IMR-90 (cell line): Measurements from ENCODE around the gene DPP6. TPM values are rescaled to one million over a fixed set of nuclear protein-coding genes. Genes with fewer than 3 reads are reported as not detected.

Experiments used
- ATAC-seq: fragments of 200-7000 bp; cut with Tn5 transposase; 2 replicates; pipeline ENCODE4 v1.9.1; 2020; ENCODE audit warnings: low read depth, mild to moderate bottlenecking, moderate library complexity
- BruUV-seq: library from RNA; stranded (reverse); fragments of 400-500 nt; replicated peaks from 2 replicates; lab custom pipeline; 2021; lab: Mats Ljungman, UMichigan
- CTCF ChIA-PET: fragments of 300-600 bp; formaldehyde crosslinking; extraction: SDS; loops from one replicate; lab custom pipeline; 2021; ENCODE audit warnings: antibody characterized with exemption; lab: Yijun Ruan, JAX
- POLR2A ChIA-PET: fragments of 300-600 bp; sonication (Branson Sonifier 250); formaldehyde crosslinking; loops from one replicate; lab custom pipeline; 2022; ENCODE audit warnings: antibody characterized with exemption; ENCODE audit not compliant: unreplicated experiment; lab: Charles Lee
- DNase-seq: peaks from one replicate; pipeline ENCODE4 v3.0.0; 2013
- H2AFZ ChIP-seq: replicated peaks from 2 replicates; pipeline ENCODE3; 2013; ENCODE audit warnings: low read length, mild to moderate bottlenecking; ENCODE audit not compliant: poor library complexity
- H2AK5ac ChIP-seq: 2 replicates; pipeline ENCODE4 v1.6.1; 2013; ENCODE audit warnings: low read depth, low read length, inconsistent platforms
- H2AK9ac ChIP-seq: replicated peaks from 2 replicates; pipeline ENCODE3; 2013; ENCODE audit warnings: mild to moderate bottlenecking, low read depth, low read length, moderate library complexity; ENCODE audit not compliant: poor library complexity
- H2BK120ac ChIP-seq: 2 replicates; pipeline ENCODE4 v1.6.1; 2013; ENCODE audit warnings: low read depth, low read length, inconsistent platforms
- H2BK15ac ChIP-seq: 3 replicates; pipeline ENCODE4 v1.6.1; 2013; ENCODE audit warnings: low read depth, low read length, inconsistent platforms
- H2BK20ac ChIP-seq: 2 replicates; pipeline ENCODE4 v1.6.1; 2013; ENCODE audit warnings: low read depth, mild to moderate bottlenecking, inconsistent platforms, low read length, moderate library complexity
- H2BK5ac ChIP-seq: 2 replicates; pipeline ENCODE4 v1.6.1; 2013; ENCODE audit warnings: mild to moderate bottlenecking, low read depth, low read length, inconsistent platforms; ENCODE audit not compliant: poor library complexity, severe bottlenecking
- H3K14ac ChIP-seq: replicated peaks from 2 replicates; pipeline ENCODE4 v1.6.1; 2013; ENCODE audit warnings: low read depth, low read length, inconsistent platforms
- H3K18ac ChIP-seq: 2 replicates; pipeline ENCODE4 v1.6.1; 2013; ENCODE audit warnings: low read depth, low read length, control low read depth
- H3K23ac ChIP-seq: 2 replicates; pipeline ENCODE4 v1.6.1; 2013; ENCODE audit warnings: low read depth, low read length, inconsistent platforms
- H3K27ac ChIP-seq: 2 replicates; pipeline ENCODE4 v1.5.1; 2013; ENCODE audit warnings: mild to moderate bottlenecking, control low read depth, low read length; ENCODE audit not compliant: insufficient read depth
- H3K27me3 ChIP-seq: 2 replicates; pipeline ENCODE4 v1.6.1; 2013; ENCODE audit warnings: low read length; ENCODE audit not compliant: control insufficient read depth, insufficient read depth
- H3K36me3 ChIP-seq: 2 replicates; pipeline ENCODE4 v1.6.1; 2013; ENCODE audit warnings: low read length, mixed read lengths; ENCODE audit not compliant: control insufficient read depth, insufficient read depth
- H3K4ac ChIP-seq: 2 replicates; pipeline ENCODE4 v1.6.1; 2013; ENCODE audit warnings: low read depth, low read length, inconsistent platforms
- H3K4me1 ChIP-seq: 2 replicates; pipeline ENCODE4 v1.6.1; 2013; ENCODE audit warnings: low read length, mixed read lengths; ENCODE audit not compliant: control insufficient read depth, insufficient read depth
- H3K4me2 ChIP-seq: 2 replicates; pipeline ENCODE4 v1.6.1; 2013; ENCODE audit warnings: low read depth, mild to moderate bottlenecking, control low read depth, low read length, moderate library complexity
- H3K4me3 ChIP-seq: 2 replicates; pipeline ENCODE4 v1.5.1; 2013; ENCODE audit warnings: low read depth, mild to moderate bottlenecking, control low read depth, low read length, moderate library complexity; ENCODE audit not compliant: insufficient read depth
- H3K56ac ChIP-seq: 2 replicates; pipeline ENCODE4 v1.6.1; 2013; ENCODE audit warnings: low read length, inconsistent platforms; ENCODE audit not compliant: insufficient read depth; ENCODE audit errors: extremely low read depth
- H3K79me1 ChIP-seq, 2 experiments: 2 replicates each; pipeline ENCODE4 v1.6.1; 2013; ENCODE audit warnings: low read length in 2 of 2, inconsistent platforms in 1 of 2, low read depth in 1 of 2
- H3K9ac ChIP-seq: 2 replicates; pipeline ENCODE4 v1.6.1; 2013; ENCODE audit warnings: low read depth, low read length, control low read depth
- H3K9me1 ChIP-seq: 2 replicates; pipeline ENCODE4 v1.6.1; 2013; ENCODE audit warnings: low read length, inconsistent platforms; ENCODE audit not compliant: insufficient read depth
- H3K9me3 ChIP-seq: 2 replicates; pipeline ENCODE4 v1.6.1; 2013; ENCODE audit warnings: low read length; ENCODE audit not compliant: control insufficient read depth, insufficient read depth
- H4K20me1 ChIP-seq: 2 replicates; pipeline ENCODE4 v1.6.1; 2013; ENCODE audit warnings: low read length, inconsistent platforms; ENCODE audit not compliant: insufficient read depth
- H4K5ac ChIP-seq: 2 replicates; pipeline ENCODE4 v1.6.1; 2013; ENCODE audit warnings: mild to moderate bottlenecking, low read depth, low read length, control low read depth
- H4K8ac ChIP-seq, 2 experiments: 2 replicates each; pipeline ENCODE4 v1.6.1; 2013; ENCODE audit warnings: low read depth in 2 of 2, low read length in 2 of 2, control low read depth in 1 of 2, inconsistent platforms in 1 of 2
- H4K91ac ChIP-seq: 2 replicates; pipeline ENCODE4 v1.6.1; 2013; ENCODE audit warnings: low read depth, low read length, inconsistent platforms; ENCODE audit not compliant: insufficient read depth
- ELK1 ChIP-seq: fragments of 150-350 bp; IDR thresholded peaks from 2 replicates; pipeline ENCODE4 v1.6.1; 2016; ENCODE audit warnings: low read depth, mild to moderate bottlenecking, low read length, moderate library complexity, borderline replicate concordance
- MAFK ChIP-seq: IDR thresholded peaks from 2 replicates; pipeline ENCODE4 v1.6.1; 2012; ENCODE audit warnings: low read depth, low read length, improper control_type of control experiment
- NFE2L2 ChIP-seq: fragments of 150-350 bp; IDR thresholded peaks from 2 replicates; pipeline ENCODE4 v1.6.1; 2016; ENCODE audit warnings: low read depth, mild to moderate bottlenecking, low read length
- RAD21 ChIP-seq: IDR thresholded peaks from 2 replicates; pipeline ENCODE4 v1.6.1; 2012; ENCODE audit warnings: low read length, improper control_type of control experiment
- WGBS, 2 experiments: methylation state at CpG; one replicate each; pipeline versions ENCODE4 v1.1.5 to v1.1.7; 2013; ENCODE audit warnings: missing lambda C conversion rate in 2 of 2; ENCODE audit not compliant: insufficient read length in 1 of 2; ENCODE audit errors: extremely low coverage in 2 of 2; 5-methylcytosine and 5-hydroxymethylcytosine counted together
- dilution Hi-C: fragments of 300-500 bp; cut with HindIII; formaldehyde crosslinking; loops from one replicate; pipeline ENCODE4 v1.14.3; 2018; ENCODE audit warnings: low sequenced_read_pairs; ENCODE audit not compliant: unreplicated experiment
- in situ Hi-C: fragments of 300-500 bp; cut with MboI; formaldehyde crosslinking; loops from 3 replicates; pipeline ENCODE4 v1.14.3; 2019; ENCODE audit warnings: low sequenced_read_pairs, inconsistent platforms, mixed read lengths
- intact Hi-C: fragments of 100-400 bp; cut with micrococcal nuclease; formaldehyde crosslinking; loops from 2 replicates; pipeline ENCODE4 v1.10.0; 2022
- polyA plus RNA-seq, 3 experiments: library from polyadenylated mRNA; depleted of rRNA; stranded (reverse); fragments of >200 nt; gene quantifications; 2 replicates each; pipeline ENCODE4 v1.2.3, GENCODE V29; 2012; ENCODE audit warnings: low replicate concordance in 1 of 3
- total RNA-seq: library from RNA; depleted of rRNA; stranded (reverse); fragments of >200 nt; gene quantifications from 2 replicates; pipeline ENCODE4 v1.2.3, GENCODE V29; 2012

Gene DPP6
- total and polyA plus RNA-seq, 2 of the 4 experiments (the other 2 are of a cell fraction) = not detected

DNA sequence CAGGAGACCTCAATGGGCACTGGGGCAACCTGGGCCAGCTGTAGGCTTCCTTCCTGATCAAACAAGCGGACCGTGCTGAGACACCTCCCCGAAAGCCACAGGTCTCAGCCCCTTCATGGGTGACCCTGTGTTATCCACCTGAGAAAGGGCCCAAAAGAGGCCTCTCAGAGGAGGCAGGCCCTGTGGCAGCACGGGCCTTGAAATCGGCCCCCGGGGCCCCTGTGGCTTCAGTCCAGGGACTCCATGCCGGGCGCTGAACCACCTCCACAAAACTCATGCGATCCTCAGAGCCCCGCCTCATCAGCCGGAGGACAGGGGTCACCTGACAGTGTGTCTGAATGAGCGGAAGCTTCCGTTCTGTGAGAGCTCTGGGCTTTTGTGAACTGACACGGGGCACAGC lies 643.6 kb downstream of the DPP6 start:
- in situ Hi-C loops (no loop called here), dilution Hi-C loops (no loop called here)
- WGBS, 2 experiments = 22% methylated on average over 1 of the region's 14 CpGs; no CpG with 5 or more reads in 1 of the 2 experiments

More for the DNA sequence above, 643.6 kb downstream of the DPP6 start:
- Histone ChIP-seq H4K91ac (no peak overlapping the region), H2AK5ac (no peak overlapping the region), H3K4ac (no peak overlapping the region), H3K27me3 (no peaks in the 10 kb centered on the region), H3K23ac (no peak overlapping the region), H3K79me1 (no peaks in the 10 kb centered on the region), H4K5ac (no peak overlapping the region), H3K9me1 (no peaks in the 10 kb centered on the region), H4K8ac (no peak overlapping the region), H2AK9ac (no peak overlapping the region), H2BK120ac (no peak overlapping the region), H3K56ac (no peak overlapping the region), H3K4me1 (no peaks in the 10 kb centered on the region), H2AFZ (no peak overlapping the region), H4K20me1 (no peaks in the 10 kb centered on the region), H3K4me2 (no peak overlapping the region), H2BK20ac (no peak overlapping the region), H3K4me3 (no peak overlapping the region), H3K9me3 (peaks cover 48% of the 10 kb centered on the region), H3K14ac (no peak overlapping the region), H3K9ac (no peak overlapping the region), H3K36me3 (no peaks in the 10 kb centered on the region), H2BK5ac (no peak overlapping the region), H3K18ac (no peak overlapping the region), H2BK15ac (no peak overlapping the region), H3K27ac (no peak overlapping the region)
- intact Hi-C loops = no loop called here
- no peak for TF ChIP-seq ELK1
- TF ChIP-seq RAD21 = no peak
- TF ChIP-seq NFE2L2 = no peak
- TF ChIP-seq MAFK = no peak
- ChIA-PET CTCF (no interaction called here), POLR2A (no interaction called here)
- DNase-seq = no peak
- BruUV-seq = no TSS peak
- no peak for ATAC-seq
